Activated CD4-positive, alpha-beta T cell treated with anti-CD3 and anti-CD28 coated beads, Interleukin-2, amount 10 ng/mL, durations not matched to agents 7 days and 5 days (primary cell): ENCODE measurements around the gene MAP3K3. TPM values are rescaled to one million over a fixed set of nuclear protein-coding genes. Genes with fewer than 3 reads are reported as not detected.

Experiments used
- CTCF ChIA-PET: fragments of 350-600 bp; sonication (Branson Sonifier 250); formaldehyde crosslinking; loops from one replicate; lab custom pipeline; 2021; ENCODE audit warnings: antibody characterized with exemption; lab: Charles Lee
- POLR2A ChIA-PET: fragments of 350-600 bp; sonication (Branson Sonifier 250); formaldehyde crosslinking; loops from one replicate; lab custom pipeline; 2021; ENCODE audit warnings: antibody characterized with exemption; lab: Charles Lee
- DNase-seq: peaks from one replicate; pipeline ENCODE4 v3.0.0-alpha.2; 2020
- H3K27ac Mint-ChIP-seq: one replicate; pipeline ENCODE4 v1.8.0; 2021; ENCODE audit warnings: mild to moderate bottlenecking, moderate library complexity, mixed read lengths
- H3K27me3 Mint-ChIP-seq: one replicate; pipeline ENCODE4 v1.8.0; 2021; ENCODE audit warnings: mixed read lengths
- H3K36me3 Mint-ChIP-seq: one replicate; pipeline ENCODE4 v1.8.0; 2021; ENCODE audit warnings: low read depth, mixed read lengths
- H3K4me1 Mint-ChIP-seq: one replicate; pipeline ENCODE4 v1.8.0; 2021; ENCODE audit warnings: mixed read lengths
- H3K4me3 Mint-ChIP-seq: one replicate; pipeline ENCODE4 v1.8.0; 2021; ENCODE audit warnings: mild to moderate bottlenecking, moderate library complexity, mixed read lengths
- H3K9me3 Mint-ChIP-seq: one replicate; pipeline ENCODE4 v1.8.0; 2021; ENCODE audit warnings: mixed read lengths
- total RNA-seq, 2 experiments: library from RNA; stranded (reverse); gene quantifications; one replicate each; pipeline ENCODE4 v1.2.3, GENCODE V29; 2021

MAP3K3 gene
- total RNA-seq, 2 experiments from 2014 or later, result 38.7 to 40.3 TPM

DNA sequence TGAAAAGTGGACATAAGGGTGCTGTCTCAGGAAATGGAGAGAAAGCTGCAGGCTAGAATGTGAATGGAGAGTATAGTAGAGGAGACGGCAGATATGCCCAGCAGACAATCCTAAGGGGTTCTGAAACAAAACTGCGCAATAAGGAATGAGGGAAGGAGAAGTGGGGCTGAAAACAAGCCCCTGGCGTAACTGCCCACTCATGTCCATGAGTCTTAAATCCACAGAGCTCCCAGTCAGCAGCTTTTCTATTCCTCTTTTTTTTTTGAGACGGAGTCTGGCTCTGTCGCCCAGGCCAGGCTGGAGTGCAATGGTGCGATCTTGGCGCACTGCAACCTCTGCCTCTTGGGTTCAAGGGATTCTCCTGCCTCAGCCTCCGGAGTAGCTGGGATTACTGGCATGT lies 113.5 kb downstream of the MAP3K3 start:
- Mint-ChIP-seq H3K27me3 (no peaks in the 10 kb centered on the region), H3K9me3 (no peaks in the 10 kb centered on the region), H3K36me3 (peaks cover 8% of the 10 kb centered on the region), H3K27ac (no peak overlapping the region), H3K4me1 (peaks cover 21% of the 10 kb centered on the region), H3K4me3 (no peak overlapping the region)
- DNase-seq, result no peak
- ChIA-PET CTCF (interaction anchor here (1.1 to 3.1 kb wide), 4 partner anchors 14 to 37 kb away, joined by 3 to 7 read pairs (median 3); no protein-coding TSS in a partner anchor), POLR2A (no interaction called here)

DNA sequence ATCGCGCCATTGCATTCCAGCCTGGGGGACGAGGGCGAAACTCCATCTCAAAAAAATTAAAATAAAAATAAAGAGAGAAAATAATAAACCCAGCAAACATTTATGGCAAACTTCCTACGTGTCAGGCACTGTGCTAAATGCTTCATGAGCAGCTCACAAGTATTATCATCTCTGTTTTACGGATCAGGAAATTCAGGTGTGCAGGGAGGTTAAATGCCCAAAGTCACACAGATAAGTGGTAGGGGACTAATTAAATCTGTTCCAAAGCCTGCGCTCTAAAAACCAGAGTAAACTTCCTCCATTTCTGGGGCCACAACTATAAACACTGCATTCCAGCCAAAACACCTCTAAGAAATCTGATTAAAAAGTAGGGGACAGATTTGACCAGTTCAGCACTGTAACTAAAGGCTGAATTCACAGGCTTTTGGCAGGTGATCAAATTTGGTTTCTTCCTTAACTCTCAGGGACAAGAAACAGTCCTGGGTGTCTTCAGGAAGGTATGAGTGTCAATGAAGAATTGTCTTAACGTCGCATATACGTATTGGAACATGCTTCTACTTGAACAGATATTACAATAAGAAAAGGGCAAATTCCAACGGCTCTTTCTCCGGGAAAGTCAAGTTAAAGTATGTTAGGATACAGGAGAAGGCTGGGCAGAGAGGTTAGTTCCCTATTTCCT lies 118.4 kb downstream of the MAP3K3 start:
- H3K36me3 Mint-ChIP-seq, result peaks cover 9% of the 10 kb centered on the region
- no peak for DNase-seq
- peaks cover 35% of the 10 kb centered on the region for H3K4me1 Mint-ChIP-seq
- ChIA-PET POLR2A (interaction anchor here (1.2 kb wide), 1 partner anchor 33 kb away, joined by 3 read pairs; the partner anchor contains the start of genes CCDC47 and DDX42), CTCF (interaction anchor here (0.6 to 1.4 kb wide), 3 partner anchors 10 to 24 kb away, joined by 3 to 4 read pairs (median 3); no protein-coding TSS in a partner anchor)
- peak overlapping the region; percentile 93 for H3K4me3 Mint-ChIP-seq
- no peaks in the 10 kb centered on the region for H3K9me3 Mint-ChIP-seq
- no peaks in the 10 kb centered on the region for H3K27me3 Mint-ChIP-seq
- H3K27ac Mint-ChIP-seq, result peak overlapping the region; percentile 95

DNA sequence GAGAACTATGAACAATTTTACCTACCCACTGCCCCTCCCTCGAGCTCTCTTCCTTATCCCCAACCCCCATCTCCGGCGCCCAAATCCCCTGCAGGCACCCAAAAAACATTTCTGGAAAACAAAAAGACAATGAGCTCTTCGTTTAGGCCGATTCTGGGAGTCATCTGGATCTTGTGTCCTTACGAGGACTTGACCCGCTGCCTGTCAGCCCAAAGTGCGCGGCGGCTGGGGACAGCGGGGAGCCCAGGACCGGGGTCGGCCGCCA lies 118.9 kb downstream of the MAP3K3 start:
- Mint-ChIP-seq H3K4me3 (peak overlapping the region; percentile 93), H3K27me3 (no peaks in the 10 kb centered on the region), H3K36me3 (peaks cover 14% of the 10 kb centered on the region), H3K9me3 (no peaks in the 10 kb centered on the region), H3K4me1 (peaks cover 34% of the 10 kb centered on the region), H3K27ac (peak overlapping the region; percentile 95)
- ChIA-PET POLR2A (interaction anchor here (1.2 kb wide), 1 partner anchor 119 kb away, joined by 4 read pairs; the partner anchor contains the start of gene MAP3K3), CTCF (interaction anchor here (1.4 kb wide), 1 partner anchor 11 kb away, joined by 4 read pairs; no protein-coding TSS in a partner anchor)
- peak; percentile 9 for DNase-seq

DNA sequence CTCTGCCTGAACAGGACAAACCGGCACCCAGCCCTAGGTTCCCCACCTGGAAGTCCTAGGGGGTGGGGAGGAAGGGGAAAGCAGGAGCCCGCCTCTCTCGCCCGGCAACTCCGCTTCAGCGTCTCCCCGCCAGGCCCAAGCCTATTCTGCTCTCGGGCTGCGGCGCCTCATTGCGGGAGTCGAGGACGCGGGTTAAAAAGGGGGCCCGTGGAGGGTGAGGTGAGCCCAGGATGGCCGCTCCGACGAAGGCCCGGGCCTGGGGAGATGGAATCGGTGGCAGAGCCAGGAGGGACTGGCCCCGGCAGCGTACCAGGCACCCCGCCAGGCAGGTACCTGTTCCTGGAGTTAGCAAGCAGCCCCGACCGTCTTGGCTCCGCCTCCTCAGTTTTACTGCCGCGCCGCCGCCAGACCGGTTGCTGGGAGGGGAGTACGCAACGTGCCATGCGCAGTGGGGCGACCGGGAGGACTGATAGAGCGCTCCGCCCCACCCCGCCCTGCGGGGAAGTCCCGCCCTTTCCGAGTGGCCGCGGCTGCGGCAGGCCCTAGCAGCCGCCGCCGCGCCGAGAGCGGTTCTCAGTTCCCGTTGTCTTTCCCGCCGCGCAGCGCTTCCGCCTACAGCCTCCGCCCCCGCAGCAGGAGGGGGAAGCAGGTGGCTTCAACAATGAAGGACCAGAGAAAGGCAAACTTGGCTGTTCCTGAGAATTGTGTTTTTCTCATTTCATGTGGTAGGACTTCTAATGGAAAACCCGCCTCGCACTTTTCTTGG lies 119.4 kb downstream of the MAP3K3 start, which contains the start of gene STRADA:
Gene STRADA, minus strand, starts transcription at position 392 of the 766 bp plus-strand sequence. CDS start 13,430 bp downstream, outside the sequence.
- no peaks in the 10 kb centered on the region for H3K27me3 Mint-ChIP-seq
- H3K4me1 Mint-ChIP-seq, result peaks cover 35% of the 10 kb centered on the region
- ChIA-PET POLR2A (interaction anchor here (0.6 to 1.4 kb wide), 5 partner anchors 32 to 268 kb away, joined by 3 to 10 read pairs (median 5); partner anchors contain the start of genes CCDC47, DDX42 and MAP3K3), CTCF (interaction anchor here (0.7 to 1.4 kb wide), 7 partner anchors 9 to 116 kb away, joined by 3 to 4 read pairs (median 3); partner anchors contain the start of genes CCDC47 and DDX42)
- H3K9me3 Mint-ChIP-seq, result no peaks in the 10 kb centered on the region
- H3K4me3 Mint-ChIP-seq, result peak within 1 kb of the TSS; percentile 93
- peak; percentile 99 for DNase-seq
- peaks cover 16% of the 10 kb centered on the region for H3K36me3 Mint-ChIP-seq
- peak within 1 kb of the TSS; percentile 95 for H3K27ac Mint-ChIP-seq

Other genes starting within 250 kb of the MAP3K3 start
- gene CYB561, start 176.1 kb upstream of the MAP3K3 start, total RNA-seq, result 1 to 10 TPM; 7.9 to 9.5 TPM
- 1 to 10 TPM; 4.1 to 5.9 TPM for gene ACE, start 145.4 kb upstream of the MAP3K3 start, total RNA-seq
- not detected for gene KCNH6, start 99.1 kb upstream of the MAP3K3 start, total RNA-seq
- gene DCAF7, start 71.9 kb upstream of the MAP3K3 start, total RNA-seq, result 100 to 1,000 TPM; 135 to 139 TPM
- gene TACO1, start 21.5 kb upstream of the MAP3K3 start, total RNA-seq, result 10 to 100 TPM; 22.3 to 23.8 TPM
- 100 to 1,000 TPM; 409 to 433 TPM for gene LIMD2, start 77.7 kb downstream of the MAP3K3 start, total RNA-seq
- gene STRADA, start 119.4 kb downstream of the MAP3K3 start, total RNA-seq, result 10 to 100 TPM; 46.8 to 49.0 TPM
- 10 to 100 TPM; 59.2 to 65.4 TPM for gene CCDC47, start 151.2 kb downstream of the MAP3K3 start, total RNA-seq
- gene DDX42, start 151.8 kb downstream of the MAP3K3 start, total RNA-seq, result 100 to 1,000 TPM; 122 to 153 TPM
- gene PSMC5, start 205.0 kb downstream of the MAP3K3 start, total RNA-seq, result 100 to 1,000 TPM; 119 to 155 TPM
- gene FTSJ3, start 205.2 kb downstream of the MAP3K3 start, total RNA-seq, result 10 to 100 TPM; 49.2 to 55.0 TPM
- 100 to 1,000 TPM; 133 to 138 TPM for gene SMARCD2, start 220.3 kb downstream of the MAP3K3 start, total RNA-seq